Naive B cell (primary cell): Measurements from ENCODE around the gene NRDE2. TPM values are rescaled to one million over a fixed set of nuclear protein-coding genes. Genes with fewer than 3 reads are reported as not detected.
"Not testable (repeated sequence)": the region's sequence is repeated elsewhere in the genome, so short reads cannot be mapped to it uniquely, and the experiment has no call there.

Source experiments
- ATAC-seq, 2 donors: fragments of 150-1000 bp; cut with Tn5 transposase; 2 replicates each; pipeline ENCODE4 v1.10.0; 2021; ENCODE audit warnings: low read depth in 2 of 2, mild to moderate bottlenecking in 2 of 2, moderate library complexity in 2 of 2
- DNase-seq: peaks from one replicate; pipeline ENCODE4 v3.0.0; 2022
- H3K27ac Mint-ChIP-seq, 6 donors: one replicate each; pipeline ENCODE4 v1.8.0; 2020 to 2022; ENCODE audit warnings: mild to moderate bottlenecking in 6 of 6, mixed read lengths in 6 of 6, moderate library complexity in 5 of 6, inconsistent platforms in 2 of 6
- H3K27me3 Mint-ChIP-seq, 3 donors: one replicate each; pipeline ENCODE4 v1.8.0; 2021 to 2022; ENCODE audit warnings: mixed read lengths in 3 of 3, mild to moderate bottlenecking in 1 of 3
- H3K36me3 Mint-ChIP-seq, 2 donors: one replicate each; pipeline ENCODE4 v1.8.0; 2020 to 2022; ENCODE audit warnings: mixed read lengths in 2 of 2, inconsistent platforms in 1 of 2, mild to moderate bottlenecking in 1 of 2
- H3K4me1 Mint-ChIP-seq, 3 donors: one replicate each; pipeline ENCODE4 v1.8.0; 2020 to 2022; ENCODE audit warnings: mixed read lengths in 3 of 3, inconsistent platforms in 1 of 3, mild to moderate bottlenecking in 1 of 3, moderate library complexity in 1 of 3
- H3K4me3 Mint-ChIP-seq, 8 donors: one replicate each; pipeline ENCODE4 v1.8.0; 2020 to 2022; ENCODE audit warnings: mild to moderate bottlenecking in 8 of 8, mixed read lengths in 8 of 8, moderate library complexity in 8 of 8, inconsistent platforms in 2 of 8
- H3K9me3 Mint-ChIP-seq, 7 donors: one replicate each; pipeline ENCODE4 v1.8.0; 2020 to 2022; ENCODE audit warnings: mixed read lengths in 7 of 7, mild to moderate bottlenecking in 5 of 7, inconsistent platforms in 2 of 7, moderate library complexity in 1 of 7
- polyA plus RNA-seq, 6 donors: library from polyadenylated mRNA; unstranded; fragments of 300-500 nt; fragmentation: Illumina TruSeq; gene quantifications; one replicate each; pipeline ENCODE4 v1.2.3, GENCODE V29; 2021; ENCODE audit warnings: low read depth in 6 of 6

Gene NRDE2
- polyA plus RNA-seq, 6 donors from 2014 or later: 9.9 to 21.0 (median 15.2) TPM

- H3K4me1 Mint-ChIP-seq: no peaks in the 10 kb centered on the region
- H3K27me3 Mint-ChIP-seq: no peaks in the 10 kb centered on the region
- DNase-seq (no peak), ATAC-seq (no peak)
- peak overlapping the region in 2 of 6 donors; percentile 15 to 43 for H3K27ac Mint-ChIP-seq
- H3K36me3 Mint-ChIP-seq: peaks cover 20 to 30% of the 10 kb centered on the region in 2 donors
- no peak overlapping the region for H3K4me3 Mint-ChIP-seq
- no peaks in the 10 kb centered on the region for H3K9me3 Mint-ChIP-seq
These were observed 65.1 kb downstream of the NRDE2 start for GRCh38 chr14:90266441-90267154.

- DNase-seq (no peak), ATAC-seq (no peak)
- peak overlapping the region in 1 of 6 donors; percentile 49 for H3K27ac Mint-ChIP-seq
- peaks cover 0 to 6% (median 3%) of the 10 kb centered on the region in 7 donors for H3K9me3 Mint-ChIP-seq
- H3K36me3 Mint-ChIP-seq: peaks cover 22 to 24% of the 10 kb centered on the region in 2 donors
- peak overlapping the region in 1 of 8 donors; percentile 42 for H3K4me3 Mint-ChIP-seq
- H3K27me3 Mint-ChIP-seq: no peaks in the 10 kb centered on the region
- H3K4me1 Mint-ChIP-seq: peaks cover 0 to 4% (median 2%) of the 10 kb centered on the region in 3 donors
These were observed 67.8 kb downstream of the NRDE2 start for GRCh38 chr14:90263748-90264449.

DNA sequence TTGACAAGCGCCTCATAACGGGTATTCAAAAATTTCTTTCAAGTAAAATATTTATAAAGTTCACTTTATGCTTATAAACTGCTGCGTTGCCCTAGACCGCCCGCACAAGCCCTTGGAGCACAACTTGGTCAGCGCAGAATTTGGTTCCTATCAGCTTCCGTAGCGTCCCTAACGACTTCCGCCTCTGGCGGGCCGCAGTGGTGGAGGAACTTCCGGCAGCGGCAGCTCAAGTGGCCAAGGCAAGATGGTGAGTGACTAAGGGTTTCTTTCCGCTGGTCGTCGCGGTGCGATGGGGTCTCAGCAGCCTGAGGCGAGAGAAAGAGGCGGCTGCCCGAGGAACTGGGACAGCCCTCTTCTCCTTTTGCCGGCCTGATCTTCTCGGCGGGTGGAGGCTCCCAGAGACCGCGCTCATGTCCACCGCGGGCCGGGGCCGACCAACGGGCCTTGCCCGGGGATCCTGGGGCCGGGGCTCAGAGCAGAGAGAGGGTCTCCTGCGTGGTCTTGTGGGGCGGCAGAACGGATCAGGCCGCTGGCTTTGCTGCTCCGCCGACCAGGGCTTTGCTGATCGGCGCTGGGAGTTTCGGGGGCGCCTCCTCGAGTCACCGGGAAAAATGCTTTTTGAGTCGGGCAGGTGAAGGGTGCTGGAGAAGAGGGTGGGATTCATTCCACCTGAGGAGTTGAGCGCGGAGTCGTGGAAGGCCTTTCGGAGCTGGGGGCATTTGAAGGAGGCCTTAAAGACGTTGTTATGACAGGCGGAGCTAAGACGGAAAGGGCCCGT lies 75.2 kb downstream of the NRDE2 start, which contains the start of gene PSMC1:
TSS of gene PSMC1 (plus strand) at position 200 of the 778 bp plus-strand sequence. CDS start at position 245, 45 bp downstream.
- peak within 1 kb of the TSS; percentile 58 to 97 (median 95) for H3K27ac Mint-ChIP-seq
- H3K36me3 Mint-ChIP-seq: peaks cover 7 to 20% of the 10 kb centered on the region in 2 donors
- H3K4me1 Mint-ChIP-seq: peaks cover 36 to 37% (median 36%) of the 10 kb centered on the region in 3 donors
- DNase-seq (peak; percentile 78), ATAC-seq (peak; percentile 96 to 97)
- peak within 1 kb of the TSS; percentile 94 to 99 (median 98) for H3K4me3 Mint-ChIP-seq
- peaks cover 0 to 12% (median 0%) of the 10 kb centered on the region in 3 donors for H3K27me3 Mint-ChIP-seq
- H3K9me3 Mint-ChIP-seq: peaks cover 0 to 10% (median 5%) of the 10 kb centered on the region in 7 donors

DNA sequence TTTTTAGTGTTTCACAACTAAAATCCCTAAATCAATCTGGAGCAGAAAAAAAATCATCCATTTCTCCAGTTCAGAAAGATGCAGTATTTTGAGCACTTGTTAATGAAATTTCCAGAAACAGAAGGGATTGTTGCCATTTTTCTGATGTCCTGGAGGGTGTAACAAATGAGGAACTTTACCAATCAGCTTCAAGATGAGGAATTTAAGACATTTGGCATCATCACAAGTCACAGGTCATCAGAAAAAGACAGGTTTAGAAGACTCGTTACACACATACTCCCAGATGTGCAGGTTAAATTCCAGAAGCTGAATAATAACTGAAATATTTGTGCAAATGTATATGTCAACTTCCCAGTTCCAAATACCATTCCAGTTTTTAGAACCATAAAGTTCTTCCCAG lies 75.9 kb downstream of the NRDE2 start:
- H3K9me3 Mint-ChIP-seq: peaks cover 0 to 6% (median 5%) of the 10 kb centered on the region in 7 donors
- peaks cover 2 to 13% of the 10 kb centered on the region in 2 donors for H3K36me3 Mint-ChIP-seq
- peak overlapping the region; percentile 69 to 99 (median 98) for H3K4me3 Mint-ChIP-seq
- peaks cover 0 to 12% (median 0%) of the 10 kb centered on the region in 3 donors for H3K27me3 Mint-ChIP-seq
- no peak for DNase-seq
- ATAC-seq: no peak
- peak overlapping the region in 3 of 6 donors; percentile 49 to 94 (median 60) for H3K27ac Mint-ChIP-seq
- H3K4me1 Mint-ChIP-seq: peaks cover 34 to 36% (median 36%) of the 10 kb centered on the region in 3 donors

- H3K9me3 Mint-ChIP-seq: peaks cover 2 to 14% (median 5%) of the 10 kb centered on the region in 7 donors
- peaks cover 11 to 21% (median 12%) of the 10 kb centered on the region in 3 donors for H3K27me3 Mint-ChIP-seq
- no peak for DNase-seq
- H3K4me1 Mint-ChIP-seq: peaks cover 33 to 35% (median 33%) of the 10 kb centered on the region in 3 donors
- no peak for ATAC-seq
- H3K4me3 Mint-ChIP-seq: peak overlapping the region in 2 of 8 donors; percentile 49 to 58
- no peak overlapping the region for H3K27ac Mint-ChIP-seq
- H3K36me3 Mint-ChIP-seq: peaks cover 0 to 11% of the 10 kb centered on the region in 2 donors
These were observed 77.9 kb downstream of the NRDE2 start for GRCh38 chr14:90253826-90254225.

- Mint-ChIP-seq H3K27ac (no peak overlapping the region), H3K27me3 (peaks cover 30 to 40% (median 37%) of the 10 kb centered on the region in 3 donors), H3K9me3 (peaks cover 0 to 23% (median 17%) of the 10 kb centered on the region in 7 donors), H3K4me3 (no peak overlapping the region), H3K4me1 (no peaks in the 10 kb centered on the region), H3K36me3 (peaks cover 7 to 10% of the 10 kb centered on the region in 2 donors)
- no peak for DNase-seq
- ATAC-seq: no peak
These were observed 83.1 kb downstream of the NRDE2 start for GRCh38 chr14:90248594-90248993.

DNA sequence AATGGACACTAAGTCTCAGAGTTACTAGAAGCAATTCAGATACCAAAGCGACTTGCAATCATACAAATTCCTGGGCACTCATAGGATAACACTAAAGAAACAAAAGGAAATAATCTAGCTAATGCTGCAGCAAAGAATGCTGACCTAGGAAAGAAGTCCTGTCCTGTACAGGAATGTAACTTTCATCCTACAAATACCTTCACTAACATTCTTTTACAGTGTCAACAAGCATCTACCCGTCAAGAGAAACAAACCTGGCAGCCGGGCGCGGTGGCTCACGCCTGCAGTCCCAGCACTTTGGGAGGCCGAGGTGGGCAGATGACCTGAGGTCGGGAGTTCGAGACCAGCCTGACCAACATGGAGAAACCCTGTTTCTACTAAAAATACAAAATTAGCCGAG lies 84.3 kb downstream of the NRDE2 start:
- H3K36me3 Mint-ChIP-seq: peaks cover 8 to 10% of the 10 kb centered on the region in 2 donors
- H3K27ac Mint-ChIP-seq, ATAC-seq, H3K4me1 Mint-ChIP-seq, DNase-seq, H3K4me3 Mint-ChIP-seq: not testable (repeated sequence)
- peaks cover 30 to 43% (median 30%) of the 10 kb centered on the region in 3 donors for H3K27me3 Mint-ChIP-seq
- H3K9me3 Mint-ChIP-seq: peaks cover 0 to 29% (median 22%) of the 10 kb centered on the region in 7 donors

DNA sequence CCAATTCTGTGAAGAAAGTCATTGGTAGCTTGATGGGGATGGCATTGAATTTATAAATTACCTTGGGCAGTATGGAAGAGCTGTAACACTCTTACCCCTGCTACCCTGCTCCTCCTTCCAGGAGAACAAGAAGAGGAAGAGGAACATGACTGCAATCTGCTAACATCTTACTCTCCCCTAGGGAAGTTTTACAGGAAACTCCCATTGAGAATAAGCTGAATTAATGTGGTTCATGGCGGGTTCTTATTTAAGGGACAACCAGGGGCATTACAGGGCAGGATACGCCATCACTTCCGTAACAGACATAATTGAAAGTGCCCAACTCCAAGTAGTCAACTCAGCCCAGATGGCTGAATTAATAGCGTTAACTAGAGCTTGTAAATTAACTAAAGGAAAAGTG lies 84.8 kb downstream of the NRDE2 start:
- H3K27me3 Mint-ChIP-seq: peaks cover 30 to 43% (median 30%) of the 10 kb centered on the region in 3 donors
- peaks cover 0 to 34% (median 26%) of the 10 kb centered on the region in 7 donors for H3K9me3 Mint-ChIP-seq
- ATAC-seq (no peak), DNase-seq (no peak)
- H3K4me3 Mint-ChIP-seq: no peak overlapping the region
- H3K36me3 Mint-ChIP-seq: peaks cover 8 to 10% of the 10 kb centered on the region in 2 donors
- no peak overlapping the region for H3K27ac Mint-ChIP-seq
- no peaks in the 10 kb centered on the region for H3K4me1 Mint-ChIP-seq

- peaks cover 23 to 29% of the 10 kb centered on the region in 2 donors for H3K36me3 Mint-ChIP-seq
- peaks cover 17 to 68% (median 60%) of the 10 kb centered on the region in 7 donors for H3K9me3 Mint-ChIP-seq
- DNase-seq: no peak
- no peak overlapping the region for H3K4me3 Mint-ChIP-seq
- H3K27me3 Mint-ChIP-seq: peaks cover 9 to 32% (median 14%) of the 10 kb centered on the region in 3 donors
- no peak overlapping the region for H3K27ac Mint-ChIP-seq
- ATAC-seq: no peak
- no peaks in the 10 kb centered on the region for H3K4me1 Mint-ChIP-seq
These were observed 89.3 kb downstream of the NRDE2 start for GRCh38 chr14:90242444-90242843.

DNA sequence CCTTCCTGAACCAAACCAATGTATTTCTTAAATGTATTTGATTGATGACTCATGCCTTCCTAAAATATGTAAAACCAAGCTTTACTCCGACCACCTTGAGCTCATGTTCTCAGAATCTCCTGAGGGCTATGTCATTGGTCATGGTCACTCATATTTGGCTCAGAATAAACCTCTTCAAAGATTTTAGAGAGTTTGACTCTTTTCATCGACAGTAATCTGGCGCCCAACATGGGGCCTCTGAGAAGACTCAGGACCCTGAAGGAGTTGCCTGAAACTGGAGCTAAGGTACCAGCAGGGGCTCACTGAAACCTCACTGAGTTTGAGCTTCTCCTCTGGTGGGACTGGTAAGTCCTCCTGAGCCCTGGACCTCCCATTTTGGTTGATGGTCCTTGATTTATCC lies 92.6 kb downstream of the NRDE2 start:
- Mint-ChIP-seq H3K4me1 (peaks cover 0 to 11% (median 0%) of the 10 kb centered on the region in 3 donors), H3K36me3 (peaks cover 33 to 47% of the 10 kb centered on the region in 2 donors), H3K27ac (no peak overlapping the region), H3K4me3 (no peak overlapping the region), H3K9me3 (peaks cover 32 to 84% (median 77%) of the 10 kb centered on the region in 7 donors), H3K27me3 (peaks cover 5 to 49% (median 20%) of the 10 kb centered on the region in 3 donors)
- DNase-seq (no peak), ATAC-seq (no peak)

- no peak for DNase-seq
- peaks cover 0 to 11% (median 0%) of the 10 kb centered on the region in 3 donors for H3K4me1 Mint-ChIP-seq
- ATAC-seq: peak in 1 of 2 donors; percentile 30
- no peak overlapping the region for H3K4me3 Mint-ChIP-seq
- H3K27ac Mint-ChIP-seq: peak overlapping the region in 1 of 6 donors; percentile 32
- H3K36me3 Mint-ChIP-seq: peaks cover 21 to 37% of the 10 kb centered on the region in 2 donors
- peaks cover 0 to 49% (median 37%) of the 10 kb centered on the region in 3 donors for H3K27me3 Mint-ChIP-seq
- H3K9me3 Mint-ChIP-seq: peaks cover 31 to 59% (median 50%) of the 10 kb centered on the region in 7 donors
These were observed 96.4 kb downstream of the NRDE2 start for GRCh38 chr14:90235179-90235976.

DNA sequence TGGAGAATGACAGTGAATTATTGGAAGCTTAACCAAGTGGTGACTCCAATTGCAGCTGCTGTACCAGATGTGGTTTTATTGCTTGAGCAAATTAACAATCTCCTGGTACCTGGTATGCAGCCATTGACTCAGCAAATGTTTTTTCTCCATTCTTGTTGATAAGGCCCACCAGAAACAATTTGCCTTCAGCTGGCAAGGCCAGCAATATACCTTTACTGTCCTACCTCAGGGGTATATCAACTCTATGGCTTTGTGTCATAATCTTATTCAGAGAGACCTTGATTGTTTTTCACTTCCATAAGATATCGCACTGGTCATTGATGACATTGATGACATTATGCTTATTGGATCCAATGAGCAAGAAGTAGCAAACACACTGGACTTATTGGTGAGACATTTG lies 101.8 kb downstream of the NRDE2 start:
- peaks cover 4 to 23% (median 14%) of the 10 kb centered on the region in 7 donors for H3K9me3 Mint-ChIP-seq

More for the DNA sequence above, 101.8 kb downstream of the NRDE2 start:
- not testable (repeated sequence) for ATAC-seq, DNase-seq, H3K4me3 Mint-ChIP-seq, H3K4me1 Mint-ChIP-seq, H3K27ac Mint-ChIP-seq
- Mint-ChIP-seq H3K36me3 (peaks cover 0 to 11% of the 10 kb centered on the region in 2 donors), H3K27me3 (peaks cover 7 to 43% (median 21%) of the 10 kb centered on the region in 3 donors)
